GM18507 (cell line): ENCODE measurements around the gene EVI5.

Experiments
- DNase-seq: peaks from one replicate; pipeline ENCODE4 v3.0.0; 2011; ENCODE audit warnings: low read depth; ENCODE audit not compliant: insufficient read length; ENCODE audit errors: extremely low spot score
- FAIRE-seq: peaks from 2 replicates; lab custom pipeline; 2011; peaks lifted over from hg19 to GRCh38; lab: Jason Lieb, UNC

The EVI5 gene

DNA sequence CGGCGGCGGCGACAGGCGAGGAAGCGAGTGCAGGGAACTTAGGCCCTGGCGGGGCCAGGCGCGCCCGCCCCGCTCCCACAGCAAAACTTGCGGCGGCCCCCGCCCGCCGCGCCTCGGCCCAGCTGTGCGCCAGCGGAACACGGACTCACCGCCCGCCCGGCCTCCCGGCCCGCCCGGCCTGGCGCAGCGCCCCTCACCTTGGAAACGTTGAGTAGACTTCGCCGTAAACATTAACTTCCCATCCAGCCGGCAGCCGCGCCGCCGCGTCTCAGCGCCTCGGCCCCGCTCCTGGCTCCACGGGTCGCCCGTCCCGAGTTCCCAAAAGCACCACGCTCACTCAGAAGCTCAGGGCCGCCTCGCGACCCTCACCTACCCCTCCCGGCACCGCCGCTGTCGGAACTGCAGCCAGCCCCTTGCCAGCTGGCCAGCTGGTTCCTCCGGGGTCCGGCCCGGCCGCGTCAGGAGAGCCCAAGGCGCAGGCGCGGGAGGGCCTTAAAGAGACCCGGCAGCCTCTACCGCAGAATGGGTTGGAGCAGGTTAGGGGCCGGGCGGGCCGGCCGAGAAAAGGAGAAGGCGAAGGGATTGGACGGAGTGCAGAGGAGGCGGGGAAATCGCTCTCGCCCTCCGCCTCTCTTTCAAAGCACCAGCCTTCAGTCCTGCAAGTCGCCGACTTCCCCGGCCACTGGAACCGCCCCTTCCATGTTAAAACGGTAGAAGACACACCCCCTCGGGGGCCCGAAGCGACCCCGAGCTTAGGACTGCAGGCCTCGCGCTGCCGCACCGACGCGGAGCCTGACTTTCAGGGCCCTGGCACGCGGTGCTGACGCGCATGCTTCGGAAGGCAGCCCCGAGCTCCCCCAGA, at the start of gene EVI5:
Gene EVI5, minus strand, starts transcription at position 470 of the 862 bp plus-strand sequence. CDS start 48,562 bp downstream, outside the sequence.
- peak; percentile 76 for DNase-seq
- FAIRE-seq = peak; percentile 69

DNA sequence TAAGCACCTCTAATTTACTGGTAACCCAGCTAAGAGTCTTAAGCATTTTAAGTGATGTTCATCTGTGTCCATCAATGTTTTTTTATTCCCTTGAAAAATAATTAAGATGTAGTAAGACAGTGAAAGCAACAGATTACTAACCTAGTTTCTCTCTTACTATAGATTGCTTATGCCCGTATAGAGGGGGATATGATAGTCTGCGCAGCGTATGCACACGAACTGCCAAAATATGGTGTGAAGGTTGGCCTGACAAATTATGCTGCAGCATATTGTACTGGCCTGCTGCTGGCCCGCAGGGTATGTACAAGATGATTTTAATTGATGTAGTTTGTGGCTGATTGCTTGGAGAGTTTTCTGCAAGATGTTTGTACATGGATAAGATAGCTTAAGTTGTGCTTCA, 49.7 kb upstream of the EVI5 start:
- no peak for FAIRE-seq
- no peak for DNase-seq

DNA sequence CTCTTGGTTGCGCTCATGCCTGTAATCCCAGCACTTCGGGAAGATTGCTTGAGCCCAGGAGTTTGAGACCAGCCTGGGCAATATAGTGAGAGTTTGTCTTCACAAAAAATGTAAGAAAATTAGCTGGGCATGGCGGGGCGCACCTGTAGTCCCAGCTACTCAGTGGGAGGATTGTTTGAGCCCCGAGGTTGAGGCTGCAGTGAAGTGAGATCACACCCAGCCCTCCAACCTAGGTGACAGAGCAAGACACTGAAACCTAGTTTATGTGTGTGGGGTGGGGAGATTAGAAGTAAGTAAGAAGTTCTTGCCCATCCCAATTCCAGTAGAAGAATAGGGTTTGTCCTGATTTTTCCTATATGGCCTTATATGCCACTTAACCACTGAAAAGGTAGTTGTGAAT, 48.9 kb upstream of the EVI5 start:
- FAIRE-seq = no peak
- DNase-seq = no peak

DNA sequence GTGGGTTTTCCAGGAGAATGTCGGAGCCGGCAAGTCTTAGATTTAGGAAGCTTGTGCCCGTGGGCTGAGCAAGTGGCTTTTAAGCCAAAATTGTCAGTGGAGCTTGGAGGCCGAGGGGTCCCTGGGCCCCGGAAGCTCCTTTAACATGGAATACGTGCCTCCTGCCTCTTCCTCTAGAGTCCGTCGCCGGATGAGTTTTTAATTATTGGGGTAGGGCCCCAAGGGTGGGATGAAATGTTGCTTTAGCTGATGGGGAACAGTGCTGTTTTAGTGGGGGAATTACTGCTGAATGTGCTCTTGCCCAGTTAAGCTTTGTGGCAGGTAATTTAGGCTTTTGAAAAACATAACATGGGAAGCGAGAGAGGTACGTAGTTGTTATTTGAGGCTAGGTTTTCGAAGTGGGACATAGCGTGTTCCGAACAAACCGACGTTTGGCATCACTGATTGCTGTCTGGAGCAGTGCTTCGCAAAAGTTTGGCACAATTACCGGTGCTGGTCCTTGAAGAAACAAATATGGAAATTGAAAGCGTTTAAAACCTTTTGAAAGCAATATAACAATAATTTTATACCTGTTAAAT, 47.7 kb upstream of the EVI5 start:
- no peak for DNase-seq
- FAIRE-seq = no peak

DNA sequence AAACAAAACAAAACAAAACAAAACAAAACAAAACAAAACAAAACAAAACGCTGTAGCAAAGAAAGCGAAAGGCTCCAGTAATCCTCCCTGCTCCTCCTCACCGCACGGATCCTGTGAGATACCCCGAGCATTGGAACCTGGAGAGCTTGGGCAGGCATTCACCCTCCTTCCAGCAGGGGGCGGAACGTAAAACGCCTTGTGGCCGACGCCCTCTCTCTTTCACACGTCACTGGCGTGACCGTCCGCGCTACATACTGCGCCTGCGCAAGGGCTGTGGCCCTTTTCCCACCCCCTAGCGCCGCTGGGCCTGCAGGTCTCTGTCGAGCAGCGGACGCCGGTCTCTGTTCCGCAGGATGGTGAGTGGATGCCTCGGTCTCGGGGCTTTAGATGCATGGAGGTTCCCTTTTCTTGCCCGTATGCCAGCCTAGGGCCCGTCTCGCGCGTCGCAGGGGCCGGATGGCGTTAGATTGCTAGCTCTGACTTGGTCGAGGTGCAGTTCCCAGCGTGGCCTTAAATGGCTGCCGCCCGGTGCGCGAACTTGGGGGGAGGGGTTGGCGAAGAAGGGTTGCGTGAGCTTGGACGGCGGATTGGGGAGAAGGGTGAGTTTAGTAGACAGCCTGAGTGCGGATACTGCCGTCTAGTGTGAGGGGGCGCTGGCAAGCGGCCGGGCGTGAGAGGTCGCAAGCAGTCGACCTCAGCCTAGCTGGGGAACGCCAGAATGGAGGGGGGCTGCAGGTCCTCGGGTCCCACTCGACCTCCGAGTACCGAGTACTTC, 47.0 kb upstream of the EVI5 start, which contains the start of gene RPL5:
Gene RPL5, plus strand, starts transcription at position 279 of the 775 bp plus-strand sequence. Its CDS starts 75 bp downstream, at position 354.
- FAIRE-seq = peak; percentile 97
- DNase-seq = peak; percentile 98

DNA sequence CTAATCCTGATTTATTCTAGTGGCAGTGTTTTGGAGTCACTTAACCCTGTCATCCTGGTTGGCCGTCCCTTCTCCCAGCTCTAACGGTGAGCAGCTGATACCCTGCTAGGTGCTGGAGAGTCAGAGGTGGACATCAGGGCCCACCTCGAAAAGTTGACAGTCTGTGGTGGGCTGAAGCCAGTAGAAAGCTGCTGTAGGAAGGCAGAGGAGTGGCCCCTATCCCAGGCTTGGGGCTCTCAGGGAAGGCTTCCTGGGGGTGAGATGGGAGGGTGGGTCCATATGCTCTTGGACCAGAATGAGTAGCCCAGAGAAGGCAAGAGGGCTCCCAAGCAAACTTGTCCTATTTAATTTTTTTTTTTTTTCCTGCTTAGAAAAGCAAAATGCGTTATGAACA, 46.5 kb upstream of the EVI5 start:
- DNase-seq = no peak
- FAIRE-seq = no peak

DNA sequence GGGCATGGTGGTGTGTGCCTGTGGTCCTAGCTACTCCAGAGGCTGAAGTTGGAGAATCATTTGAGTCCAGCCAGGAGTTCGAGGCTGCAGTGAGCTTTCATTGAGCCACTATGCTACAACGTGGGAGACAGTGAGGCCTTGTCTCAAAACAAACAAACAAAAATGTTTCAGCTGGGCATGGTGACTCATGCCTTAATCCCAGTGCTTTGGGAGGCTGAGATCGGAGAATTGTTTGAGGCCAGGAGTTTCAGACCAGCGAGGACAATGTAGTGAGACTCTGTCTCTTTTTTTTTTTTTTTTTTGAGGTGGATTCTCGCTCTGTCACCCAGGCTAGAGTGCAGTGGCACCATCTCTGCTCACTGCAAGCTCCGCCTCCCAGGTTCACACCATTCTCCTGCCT, 41.9 kb upstream of the EVI5 start:
- FAIRE-seq (no peak), DNase-seq (no peak)

GRCh38 chr1:92822879-92823278, 38.0 kb upstream of the EVI5 start:
- FAIRE-seq = no peak

DNA sequence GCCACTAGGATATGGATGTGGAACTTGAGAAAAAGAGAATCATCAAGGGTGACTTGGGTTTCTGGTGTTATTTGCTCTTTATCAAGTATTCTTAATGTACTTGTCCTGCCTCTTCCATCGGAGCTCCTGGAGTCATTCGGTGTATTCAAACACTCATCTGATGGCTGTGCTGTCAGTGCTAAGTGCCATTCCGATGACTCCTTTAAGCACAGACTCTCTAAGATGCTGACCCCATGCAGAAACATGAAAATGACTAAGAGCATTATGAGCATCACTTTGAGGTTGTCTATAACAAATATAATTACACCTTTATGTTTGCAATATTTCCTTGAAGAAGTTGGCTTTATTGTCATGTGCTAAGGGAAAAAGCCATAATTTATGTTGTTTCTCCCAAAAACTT, 35.6 kb upstream of the EVI5 start:
- FAIRE-seq = no peak
- DNase-seq = no peak

More at GRCh38 chr1:92822879-92823278, 38.0 kb upstream of the EVI5 start:
- no peak for DNase-seq

GRCh38 chr1:92820024-92820423, 35.1 kb upstream of the EVI5 start:
- DNase-seq (no peak), FAIRE-seq (no peak)

- DNase-seq (no peak), FAIRE-seq (peak; percentile 85)
Observed at GRCh38 chr1:92817986-92818764, 33.3 kb upstream of the EVI5 start.

DNA sequence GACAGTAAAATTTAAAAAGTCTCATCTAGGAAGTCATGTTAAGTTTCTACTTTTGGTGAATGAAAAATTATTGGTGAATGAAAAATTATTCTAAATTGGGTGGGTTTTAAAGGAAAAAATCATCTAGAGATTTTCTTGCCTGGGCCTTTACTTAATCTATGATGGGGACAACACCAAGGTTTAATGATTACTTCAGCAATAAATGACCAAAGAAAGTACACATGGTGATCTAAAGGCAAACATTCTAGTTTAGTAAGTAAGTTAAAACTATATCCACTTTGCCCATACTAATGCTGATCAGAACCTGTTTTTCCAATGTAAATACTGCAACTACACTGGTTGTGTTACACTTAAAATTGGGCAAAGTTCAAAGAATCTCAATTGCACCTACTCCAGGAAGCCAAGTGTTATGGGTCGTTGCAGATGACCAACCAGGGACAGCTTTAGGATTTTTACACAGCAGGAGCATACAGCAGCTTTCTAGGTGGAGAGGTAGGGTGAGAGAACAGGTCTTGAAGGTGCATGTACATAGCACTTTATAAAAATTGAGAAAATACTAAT, 32.3 kb upstream of the EVI5 start:
- DNase-seq (no peak), FAIRE-seq (no peak)

DNA sequence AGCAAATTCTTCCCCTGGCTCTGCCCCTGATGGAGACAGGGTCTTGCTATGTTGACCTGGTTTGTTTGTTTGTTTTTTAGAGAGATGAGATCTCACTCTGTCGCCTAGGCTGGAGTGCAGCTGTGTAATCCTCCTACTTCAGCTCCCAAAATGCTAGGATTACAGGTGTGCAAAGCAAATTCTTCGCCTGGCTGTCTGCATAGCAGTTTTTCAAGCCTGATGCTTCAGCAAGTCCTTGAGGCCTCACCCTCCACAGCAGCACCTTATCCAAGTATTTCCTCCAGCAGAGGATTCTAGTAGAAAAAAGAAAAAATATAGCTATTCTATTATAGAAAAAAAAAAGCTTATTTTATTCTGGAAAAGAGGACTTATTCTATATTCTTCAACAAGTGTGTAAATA, 31.8 kb upstream of the EVI5 start:
- DNase-seq (no peak), FAIRE-seq (no peak)

DNA sequence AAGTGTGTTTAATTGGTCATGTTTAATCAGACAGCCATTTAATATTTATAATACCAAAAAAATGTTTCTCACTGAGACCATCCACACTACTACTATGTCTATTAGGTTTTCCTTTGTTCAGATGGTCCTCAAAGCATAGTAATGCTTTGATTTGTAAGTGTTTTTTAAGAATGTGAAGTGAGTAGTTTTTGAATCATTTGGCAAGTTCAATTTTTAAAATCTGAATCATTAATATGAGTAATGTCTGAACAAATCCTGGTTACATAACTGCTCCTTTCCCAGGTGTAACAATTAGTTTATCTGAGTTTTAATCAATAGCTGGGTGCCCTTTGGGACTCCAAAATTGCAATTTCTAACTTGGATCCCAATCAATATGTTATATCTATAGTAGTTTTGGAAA, 23.5 kb upstream of the EVI5 start:
- DNase-seq (no peak), FAIRE-seq (no peak)

DNA sequence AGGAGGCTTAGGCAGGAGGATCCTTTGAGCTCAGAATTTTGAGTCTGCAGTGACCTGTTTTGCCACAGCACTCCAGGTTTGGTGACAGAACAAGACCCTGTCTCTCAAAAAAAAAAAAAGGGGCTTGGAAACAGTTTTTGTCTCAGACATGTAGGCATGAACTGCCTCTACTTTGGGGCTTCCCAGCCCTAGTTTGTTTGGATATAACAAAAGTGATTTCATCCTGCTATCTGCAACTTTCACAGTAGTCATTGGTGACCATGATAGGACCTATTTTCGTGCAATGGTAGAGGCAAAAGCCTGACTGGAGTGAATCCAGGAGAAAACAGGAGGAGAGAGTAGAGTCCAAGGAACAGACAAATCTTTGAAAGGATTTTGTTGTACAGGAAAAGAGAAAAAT, 20.3 kb upstream of the EVI5 start:
- DNase-seq = no peak
- no peak for FAIRE-seq

- no peak for DNase-seq
- peak; percentile 45 for FAIRE-seq
Observed at GRCh38 chr1:92804721-92805201, 19.9 kb upstream of the EVI5 start.

DNA sequence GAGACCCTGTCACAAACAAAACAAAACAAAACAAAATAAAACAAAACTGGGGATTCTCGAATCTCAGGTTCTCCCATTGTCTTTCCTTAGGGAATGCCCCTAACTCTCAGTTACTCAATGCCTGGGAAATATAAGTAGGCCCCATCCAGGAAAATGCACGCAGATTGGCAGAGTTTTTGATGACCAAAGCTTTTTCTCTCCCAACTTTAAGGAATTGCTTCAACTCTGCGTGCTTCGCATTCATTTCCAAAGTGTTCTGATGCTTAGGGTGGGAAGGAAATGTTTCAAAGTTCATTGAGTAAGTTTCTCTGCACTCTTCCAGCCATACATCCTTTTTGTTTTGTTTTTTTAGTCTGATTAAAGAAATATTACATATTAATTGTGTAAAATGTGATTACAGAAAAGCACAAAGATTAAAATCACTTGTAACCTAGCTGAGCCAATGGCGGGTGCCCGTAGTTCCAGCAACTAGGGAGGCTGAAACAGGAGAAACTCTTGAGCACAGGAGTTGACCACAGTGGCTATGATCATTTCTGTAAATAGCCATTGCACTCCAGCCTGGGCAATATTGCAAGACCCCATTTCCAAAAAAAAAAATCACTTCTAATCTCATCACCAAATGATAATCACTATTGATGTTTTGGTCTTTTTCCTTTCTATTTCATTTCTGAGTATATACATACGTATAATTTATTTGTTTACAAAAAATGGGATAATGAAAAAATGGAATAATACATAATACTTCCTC, 18.4 kb upstream of the EVI5 start:
- no peak for DNase-seq
- no peak for FAIRE-seq

GRCh38 chr1:92797961-92798360, 13.1 kb upstream of the EVI5 start:
- FAIRE-seq (no peak), DNase-seq (no peak)
